Panc1 (cell line): ENCODE data around the gene B4GALT5. TPM values are rescaled to one million over a fixed set of nuclear protein-coding genes. Genes with fewer than 3 reads are reported as not detected.

Experiments used
- ATAC-seq: fragments of 200-7000 bp; cut with Tn5 transposase; 2 replicates; pipeline ENCODE4 v1.9.1; 2020; ENCODE audit warnings: mild to moderate bottlenecking, moderate library complexity
- BruUV-seq: library from RNA; stranded (reverse); fragments of 400-500 nt; replicated peaks from 2 replicates; lab custom pipeline; 2021; lab: Mats Ljungman, UMichigan
- CTCF ChIA-PET: fragments of 300-600 bp; sonication (Branson Sonifier 250); formaldehyde crosslinking; loops from one replicate; lab custom pipeline; 2022; ENCODE audit warnings: antibody characterized with exemption; lab: Charles Lee
- POLR2A ChIA-PET: fragments of 300-600 bp; sonication (Branson Sonifier 250); formaldehyde crosslinking; loops from one replicate; lab custom pipeline; 2022; ENCODE audit warnings: antibody characterized with exemption; lab: Charles Lee
- DNase-seq: peaks from one replicate; pipeline ENCODE4 v3.0.0-alpha.2; 2010; ENCODE audit warnings: low read depth, low spot score
- H3K27ac ChIP-seq: 2 replicates; pipeline ENCODE4 v1.5.1; 2011; ENCODE audit warnings: mild to moderate bottlenecking, low read length, inconsistent platforms
- H3K27me3 ChIP-seq: fragments of 200-500 bp; sonication (Bioruptor generic); 2 replicates; pipeline ENCODE4 v1.6.0; 2014; ENCODE audit warnings: low read length, inconsistent platforms; ENCODE audit not compliant: control insufficient read depth, insufficient read depth
- H3K36me3 ChIP-seq: fragments of 200-500 bp; sonication (Bioruptor generic); 2 replicates; pipeline ENCODE4 v1.5.1; 2014; ENCODE audit warnings: inconsistent platforms, mild to moderate bottlenecking, low read length, moderate library complexity; ENCODE audit not compliant: control insufficient read depth, insufficient read depth
- H3K4me1 ChIP-seq: 2 replicates; pipeline ENCODE4 v1.5.1; 2011; ENCODE audit warnings: inconsistent platforms, mild to moderate bottlenecking, low read length, moderate library complexity; ENCODE audit not compliant: control insufficient read depth, insufficient read depth
- H3K4me3 ChIP-seq, 2 experiments: 2 replicates each; pipeline ENCODE4 v1.5.1; 2011 to 2012; ENCODE audit warnings: low read depth in 2 of 2, low read length in 2 of 2, mild to moderate bottlenecking in 2 of 2, inconsistent platforms in 1 of 2, moderate library complexity in 1 of 2
- H3K9me3 ChIP-seq: fragments of 200-500 bp; sonication (Bioruptor generic); 2 replicates; pipeline ENCODE4 v1.5.1; 2014; ENCODE audit warnings: low read depth, mild to moderate bottlenecking, inconsistent platforms, low read length, moderate library complexity; ENCODE audit not compliant: control insufficient read depth, insufficient read depth
- CTCF ChIP-seq: fragments of 450-650 bp; IDR thresholded peaks from 2 replicates; pipeline ENCODE4 v1.5.1; 2017; ENCODE audit warnings: mild to moderate bottlenecking
- POLR2AphosphoS5 ChIP-seq: IDR thresholded peaks from 2 replicates; pipeline ENCODE4 v1.6.1; 2012; ENCODE audit warnings: mild to moderate bottlenecking, low read depth, low read length, moderate library complexity
- REST ChIP-seq, 2 experiments: IDR thresholded peaks; 2 replicates each; pipeline ENCODE4 v1.6.1; 2011 to 2012; ENCODE audit warnings: low read depth in 2 of 2, control low read depth in 1 of 2, low read length in 1 of 2, mild to moderate bottlenecking in 1 of 2, moderate library complexity in 1 of 2; ENCODE audit not compliant: insufficient read depth in 1 of 2
- SIN3A ChIP-seq: IDR thresholded peaks from 2 replicates; pipeline ENCODE4 v1.6.1; 2012; ENCODE audit warnings: low read depth, mild to moderate bottlenecking, low read length, moderate library complexity, borderline replicate concordance; ENCODE audit not compliant: insufficient read depth
- TCF7L2 ChIP-seq: IDR thresholded peaks from 2 replicates; pipeline ENCODE4 v1.6.1; 2011; ENCODE audit warnings: mild to moderate bottlenecking, low read depth, low read length, inconsistent platforms
- in situ Hi-C: cut with HindIII; loops from 2 replicates; pipeline ENCODE4 v1.10.0; 2016; ENCODE audit warnings: low sequenced_read_pairs, low pct_unique_long_range_greater_than_20kb
- intact Hi-C: fragments of 100-400 bp; cut with micrococcal nuclease; formaldehyde crosslinking; loops from one replicate; pipeline ENCODE4 v1.10.0; 2022; ENCODE audit not compliant: unreplicated experiment
- total RNA-seq: library from RNA; stranded (reverse); gene quantifications from one replicate; pipeline ENCODE4 v1.2.1, GENCODE V29; 2021; ENCODE audit not compliant: unreplicated experiment

Gene B4GALT5
- total RNA-seq, 1 experiment from 2014 or later, result 40.0 TPM

GRCh38 chr20:49660912-49661311 lies 52.8 kb downstream of the B4GALT5 start:
- CTCF ChIA-PET, result no interaction called here
- DNase-seq (no peak), ATAC-seq (no peak)
- no peak overlapping the region for H3K27ac ChIP-seq
- no peaks in the 10 kb centered on the region for H3K9me3 ChIP-seq
- no peaks in the 10 kb centered on the region for H3K27me3 ChIP-seq
- H3K36me3 ChIP-seq, result no peaks in the 10 kb centered on the region
- no peak overlapping the region for H3K4me3 ChIP-seq
- TF ChIP-seq TCF7L2, result no peak
- no peak for TF ChIP-seq CTCF
- no peak for TF ChIP-seq POLR2AphosphoS5
- no peak for TF ChIP-seq SIN3A
- TF ChIP-seq REST (IDR thresholded peaks at IDR 0.05; ENCODE audit: insufficient read depth in 1 of 2, low read depth in 2 of 2, low read length in 1 of 2), result no peak
- POLR2A ChIA-PET, result no interaction called here
- no TSS peak for BruUV-seq
- H3K4me1 ChIP-seq, result peaks cover 19% of the 10 kb centered on the region
- intact Hi-C loops, result no loop called here
- in situ Hi-C loops, result no loop called here

GRCh38 chr20:49659056-49659455 lies 54.6 kb downstream of the B4GALT5 start:
- H3K36me3 ChIP-seq, result no peaks in the 10 kb centered on the region
- TF ChIP-seq CTCF, result no peak
- TF ChIP-seq TCF7L2, result no peak
- TF ChIP-seq POLR2AphosphoS5, result no peak
- no peak for TF ChIP-seq SIN3A
- no peak for TF ChIP-seq REST (IDR thresholded peaks at IDR 0.05; ENCODE audit: insufficient read depth in 1 of 2, low read depth in 2 of 2, low read length in 1 of 2)
- ATAC-seq (no peak), DNase-seq (no peak)
- BruUV-seq, result no TSS peak
- H3K9me3 ChIP-seq, result no peaks in the 10 kb centered on the region
- CTCF ChIA-PET, result no interaction called here
- POLR2A ChIA-PET, result interaction anchor here (0.5 kb wide), 1 partner anchor 9 kb away, joined by 6 read pairs; no protein-coding TSS in a partner anchor
- H3K4me1 ChIP-seq, result peaks cover 19% of the 10 kb centered on the region
- H3K4me3 ChIP-seq, result no peak overlapping the region
- in situ Hi-C loops, result no loop called here
- no peaks in the 10 kb centered on the region for H3K27me3 ChIP-seq
- intact Hi-C loops, result no loop called here
- H3K27ac ChIP-seq, result no peak overlapping the region
